Liver (tissue), 9 donors: ENCODE results near the gene DNAH8. TPM values are rescaled to one million over a fixed set of nuclear protein-coding genes. Genes with fewer than 3 reads are reported as not detected.

Experiments used
- DNase-seq: peaks from one replicate; pipeline ENCODE4 v3.0.0-alpha.2; 2017; ENCODE audit warnings: low spot score
- H3K27ac ChIP-seq, 2 donors: one replicate each; pipeline ENCODE4 v1.7.0; 2013; ENCODE audit warnings: inconsistent platforms in 2 of 2, low read length in 2 of 2, control low read depth in 1 of 2, low read depth in 1 of 2, mild to moderate bottlenecking in 1 of 2
- H3K27me3 ChIP-seq, 4 donors: one replicate each; pipeline versions ENCODE4 v1.6.1 to v1.7.0; 2013; ENCODE audit warnings: low read length in 3 of 4, inconsistent platforms in 1 of 4, mild to moderate bottlenecking in 1 of 4, moderate library complexity in 1 of 4; ENCODE audit not compliant: control insufficient read depth in 4 of 4, insufficient read depth in 4 of 4
- H3K36me3 ChIP-seq, 4 donors: one replicate each; pipeline versions ENCODE4 v1.6.1 to v1.7.0; 2013; ENCODE audit warnings: low read length in 3 of 4, mild to moderate bottlenecking in 3 of 4, low read depth in 1 of 4, moderate library complexity in 1 of 4; ENCODE audit not compliant: control insufficient read depth in 4 of 4, insufficient read depth in 3 of 4
- H3K4me1 ChIP-seq, 4 donors: one replicate each; pipeline versions ENCODE4 v1.6.1 to v1.7.0; 2013; ENCODE audit warnings: low read length in 3 of 4, mild to moderate bottlenecking in 3 of 4, moderate library complexity in 1 of 4; ENCODE audit not compliant: control insufficient read depth in 4 of 4, insufficient read depth in 4 of 4
- H3K4me3 ChIP-seq, 3 donors: one replicate each; pipeline versions ENCODE4 v1.6.1 to v1.7.0; 2013; ENCODE audit warnings: low read length in 3 of 3, control low read depth in 1 of 3, low read depth in 1 of 3, mild to moderate bottlenecking in 1 of 3
- H3K9ac ChIP-seq, 2 donors: one replicate each; pipeline ENCODE4 v1.7.0; 2013; ENCODE audit warnings: low read length in 2 of 2, mild to moderate bottlenecking in 2 of 2, moderate library complexity in 2 of 2, control low read depth in 1 of 2, low read depth in 1 of 2
- H3K9me3 ChIP-seq, 4 donors: one replicate each; pipeline versions ENCODE4 v1.6.1 to v1.7.0; 2013; ENCODE audit warnings: low read length in 3 of 4; ENCODE audit not compliant: control insufficient read depth in 4 of 4
- FOXA1 ChIP-seq: IDR thresholded peaks from 2 replicates; pipeline ENCODE4 v1.6.1; 2016; ENCODE audit warnings: antibody characterized with exemption
- FOXA2 ChIP-seq: IDR thresholded peaks from 2 replicates; pipeline ENCODE4 v1.6.1; 2016; ENCODE audit warnings: antibody characterized with exemption
- GABPA ChIP-seq, 2 donors: IDR thresholded peaks in 1 of 2; conservative IDR thresholded peaks in 1 of 2; 2 replicates each; pipeline ENCODE4 v1.6.1; 2016; ENCODE audit warnings: antibody characterized with exemption in 2 of 2, mild to moderate bottlenecking in 1 of 2, moderate library complexity in 1 of 2
- HNF4A ChIP-seq, 2 donors: conservative IDR thresholded peaks; 2 replicates each; pipeline ENCODE4 v1.6.1; 2016; ENCODE audit warnings: antibody characterized with exemption in 2 of 2, mild to moderate bottlenecking in 2 of 2
- HNF4G ChIP-seq: IDR thresholded peaks from 2 replicates; pipeline ENCODE4 v1.6.1; 2016; ENCODE audit warnings: antibody characterized with exemption
- NR2F2 ChIP-seq: IDR thresholded peaks from 2 replicates; pipeline ENCODE4 v1.6.1; 2016; ENCODE audit warnings: antibody characterized with exemption
- RXRA ChIP-seq, 2 donors: IDR thresholded peaks; 2 replicates each; pipeline ENCODE4 v1.6.1; 2017 to 2018; ENCODE audit warnings: antibody characterized with exemption in 2 of 2, mild to moderate bottlenecking in 1 of 2
- SP1 ChIP-seq: IDR thresholded peaks from 2 replicates; pipeline ENCODE4 v1.6.1; 2018; ENCODE audit warnings: antibody characterized with exemption, mild to moderate bottlenecking
- TAF1 ChIP-seq: conservative IDR thresholded peaks from 2 replicates; pipeline ENCODE4 v1.6.1; 2016; ENCODE audit warnings: antibody characterized with exemption, mild to moderate bottlenecking
- YY1 ChIP-seq: IDR thresholded peaks from 2 replicates; pipeline ENCODE4 v1.6.1; 2016; ENCODE audit warnings: antibody characterized with exemption, mild to moderate bottlenecking
- WGBS: extraction: QIAGEN DNeasy Blood & Tissue Kit; methylation state at CpG from one replicate; pipeline ENCODE4 v1.1.7; 2013; 5-methylcytosine and 5-hydroxymethylcytosine counted together
- polyA plus RNA-seq, 2 donors: library from polyadenylated mRNA; stranded (reverse) in 1 of 2; unstranded in 1 of 2; fragments of 200-250 nt in 1 of 2; fragments of >200 nt in 1 of 2; fragmentation: Nextera tagmentation in 1 of 2; extraction: Ambion mirVana in 1 of 2; gene quantifications; one replicate each; pipeline versions ENCODE4 v1.2.1 to v1.2.3, GENCODE V29; 2013 to 2015
- total RNA-seq, 2 donors: library from RNA; depleted of rRNA; stranded (reverse); fragments of >200 nt; gene quantifications; one replicate each; pipeline ENCODE4 v1.2.3, GENCODE V29; 2014
- TF ChIP-seq, protein P1 (sequence below): IDR thresholded peaks from 2 replicates; pipeline ENCODE4 v1.6.1; 2016; ENCODE audit warnings: antibody characterized with exemption
- TF ChIP-seq, protein P2 (sequence below): IDR thresholded peaks from 2 replicates; pipeline ENCODE4 v1.6.1; 2016; ENCODE audit warnings: antibody characterized with exemption, mild to moderate bottlenecking
- TF ChIP-seq, protein P3 (sequence below): fragments of 150-350 bp; IDR thresholded peaks from 2 replicates; pipeline ENCODE4 v1.5.1; 2017; ENCODE audit warnings: improper control_type of control experiment, low read depth, low read length; ENCODE audit not compliant: missing input control
- donor health status: healthy.
- donor health status: healthy.
- donor health status: healthy.
- donor health status: healthy.
- donor health status: healthy.

DNAH8 gene
- total and polyA plus RNA-seq, 4 donors = under 0.01 to 0.05 TPM; not detected in 2

DNA sequence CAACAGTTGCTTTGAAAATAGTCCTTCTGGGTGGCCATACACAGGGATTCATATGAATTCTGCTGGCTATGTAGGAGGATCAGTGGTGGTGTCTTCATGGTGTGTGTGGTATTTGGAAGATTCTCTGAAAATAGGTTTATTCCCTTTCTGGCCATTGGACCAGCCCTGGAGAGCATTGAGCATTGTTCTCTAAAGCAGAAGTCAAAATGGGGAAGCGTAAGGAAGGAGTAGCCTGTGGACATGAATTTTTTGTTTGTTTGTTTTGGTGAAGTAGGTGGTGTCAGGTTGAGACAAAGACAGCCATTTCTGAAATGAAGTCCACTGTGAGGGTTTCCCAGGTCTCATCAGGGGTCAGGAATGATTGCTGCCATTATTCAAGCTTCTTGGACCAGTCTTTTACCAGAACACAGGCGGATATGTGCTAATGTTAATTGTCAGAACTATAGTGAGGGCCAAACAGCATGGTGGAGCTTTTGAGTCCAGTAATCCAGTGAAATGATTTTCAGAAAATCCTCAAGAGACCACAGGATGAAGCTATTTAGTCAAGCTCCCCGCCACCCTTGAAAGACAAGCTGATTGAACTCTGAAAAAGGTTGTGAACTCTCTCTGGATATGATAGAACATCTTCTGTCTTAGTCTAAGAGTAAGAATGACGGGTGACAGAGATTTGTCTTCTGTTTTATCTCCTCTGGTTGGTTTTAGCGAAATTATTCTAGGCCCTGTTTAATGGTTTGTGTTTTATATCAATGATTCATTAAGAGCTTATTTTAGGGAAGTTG lies 60.0 kb downstream of the DNAH8 start:
- Histone ChIP-seq H3K27me3 (peaks cover 0 to 3% (median 0%) of the 10 kb centered on the region in 4 donors), H3K4me3 (no peak overlapping the region), H3K9me3 (no peaks in the 10 kb centered on the region), H3K27ac (no peak overlapping the region), H3K36me3 (no peaks in the 10 kb centered on the region), H3K9ac (no peak overlapping the region), H3K4me1 (no peaks in the 10 kb centered on the region)
- no peak for TF ChIP-seq FOXA1
- no peak for DNase-seq
- WGBS = 89% methylated on average over 5 of the region's 5 CpGs

DNA sequence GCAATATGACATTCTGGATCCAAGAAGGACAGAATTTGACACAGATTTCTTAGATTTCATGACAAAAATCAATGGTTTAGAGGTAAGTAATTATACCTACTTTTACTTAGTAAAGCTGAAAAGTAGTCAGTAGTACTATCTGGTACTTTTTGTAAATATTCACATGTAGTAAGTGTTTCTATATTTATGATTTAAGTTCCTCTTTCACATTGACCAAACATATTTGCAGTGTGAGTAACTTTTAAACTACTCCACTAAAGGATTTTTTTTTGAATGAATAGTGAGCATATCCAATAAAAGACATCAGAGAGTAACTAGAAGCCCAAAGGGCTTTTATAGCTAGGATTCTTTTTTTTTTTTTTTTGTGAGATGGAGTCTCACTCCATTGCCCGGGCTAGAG lies 60.8 kb downstream of the DNAH8 start:
- no peak overlapping the region for H3K4me3 ChIP-seq
- H3K9ac ChIP-seq = no peak overlapping the region
- TF ChIP-seq HNF4A (conservative IDR thresholded peaks at IDR 0.05) (no peak), TAF1 (no peak), GABPA (IDR thresholded peaks at IDR 0.05 in 1 of 2, conservative IDR thresholded peaks at IDR 0.05 in 1 of 2) (no peak), RXRA (IDR thresholded peaks at IDR 0.05) (no peak), FOXA2 (no peak), HNF4G (no peak), YY1 (no peak), FOXA1 (no peak), SP1 (no peak), NR2F2 (no peak)
- TF ChIP-seq, protein P1, sequence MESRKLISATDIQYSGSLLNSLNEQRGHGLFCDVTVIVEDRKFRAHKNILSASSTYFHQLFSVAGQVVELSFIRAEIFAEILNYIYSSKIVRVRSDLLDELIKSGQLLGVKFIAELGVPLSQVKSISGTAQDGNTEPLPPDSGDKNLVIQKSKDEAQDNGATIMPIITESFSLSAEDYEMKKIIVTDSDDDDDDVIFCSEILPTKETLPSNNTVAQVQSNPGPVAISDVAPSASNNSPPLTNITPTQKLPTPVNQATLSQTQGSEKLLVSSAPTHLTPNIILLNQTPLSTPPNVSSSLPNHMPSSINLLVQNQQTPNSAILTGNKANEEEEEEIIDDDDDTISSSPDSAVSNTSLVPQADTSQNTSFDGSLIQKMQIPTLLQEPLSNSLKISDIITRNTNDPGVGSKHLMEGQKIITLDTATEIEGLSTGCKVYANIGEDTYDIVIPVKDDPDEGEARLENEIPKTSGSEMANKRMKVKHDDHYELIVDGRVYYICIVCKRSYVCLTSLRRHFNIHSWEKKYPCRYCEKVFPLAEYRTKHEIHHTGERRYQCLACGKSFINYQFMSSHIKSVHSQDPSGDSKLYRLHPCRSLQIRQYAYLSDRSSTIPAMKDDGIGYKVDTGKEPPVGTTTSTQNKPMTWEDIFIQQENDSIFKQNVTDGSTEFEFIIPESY = no peak
- TF ChIP-seq, protein P2, sequence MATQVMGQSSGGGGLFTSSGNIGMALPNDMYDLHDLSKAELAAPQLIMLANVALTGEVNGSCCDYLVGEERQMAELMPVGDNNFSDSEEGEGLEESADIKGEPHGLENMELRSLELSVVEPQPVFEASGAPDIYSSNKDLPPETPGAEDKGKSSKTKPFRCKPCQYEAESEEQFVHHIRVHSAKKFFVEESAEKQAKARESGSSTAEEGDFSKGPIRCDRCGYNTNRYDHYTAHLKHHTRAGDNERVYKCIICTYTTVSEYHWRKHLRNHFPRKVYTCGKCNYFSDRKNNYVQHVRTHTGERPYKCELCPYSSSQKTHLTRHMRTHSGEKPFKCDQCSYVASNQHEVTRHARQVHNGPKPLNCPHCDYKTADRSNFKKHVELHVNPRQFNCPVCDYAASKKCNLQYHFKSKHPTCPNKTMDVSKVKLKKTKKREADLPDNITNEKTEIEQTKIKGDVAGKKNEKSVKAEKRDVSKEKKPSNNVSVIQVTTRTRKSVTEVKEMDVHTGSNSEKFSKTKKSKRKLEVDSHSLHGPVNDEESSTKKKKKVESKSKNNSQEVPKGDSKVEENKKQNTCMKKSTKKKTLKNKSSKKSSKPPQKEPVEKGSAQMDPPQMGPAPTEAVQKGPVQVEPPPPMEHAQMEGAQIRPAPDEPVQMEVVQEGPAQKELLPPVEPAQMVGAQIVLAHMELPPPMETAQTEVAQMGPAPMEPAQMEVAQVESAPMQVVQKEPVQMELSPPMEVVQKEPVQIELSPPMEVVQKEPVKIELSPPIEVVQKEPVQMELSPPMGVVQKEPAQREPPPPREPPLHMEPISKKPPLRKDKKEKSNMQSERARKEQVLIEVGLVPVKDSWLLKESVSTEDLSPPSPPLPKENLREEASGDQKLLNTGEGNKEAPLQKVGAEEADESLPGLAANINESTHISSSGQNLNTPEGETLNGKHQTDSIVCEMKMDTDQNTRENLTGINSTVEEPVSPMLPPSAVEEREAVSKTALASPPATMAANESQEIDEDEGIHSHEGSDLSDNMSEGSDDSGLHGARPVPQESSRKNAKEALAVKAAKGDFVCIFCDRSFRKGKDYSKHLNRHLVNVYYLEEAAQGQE = no peak
- TF ChIP-seq, protein P3, sequence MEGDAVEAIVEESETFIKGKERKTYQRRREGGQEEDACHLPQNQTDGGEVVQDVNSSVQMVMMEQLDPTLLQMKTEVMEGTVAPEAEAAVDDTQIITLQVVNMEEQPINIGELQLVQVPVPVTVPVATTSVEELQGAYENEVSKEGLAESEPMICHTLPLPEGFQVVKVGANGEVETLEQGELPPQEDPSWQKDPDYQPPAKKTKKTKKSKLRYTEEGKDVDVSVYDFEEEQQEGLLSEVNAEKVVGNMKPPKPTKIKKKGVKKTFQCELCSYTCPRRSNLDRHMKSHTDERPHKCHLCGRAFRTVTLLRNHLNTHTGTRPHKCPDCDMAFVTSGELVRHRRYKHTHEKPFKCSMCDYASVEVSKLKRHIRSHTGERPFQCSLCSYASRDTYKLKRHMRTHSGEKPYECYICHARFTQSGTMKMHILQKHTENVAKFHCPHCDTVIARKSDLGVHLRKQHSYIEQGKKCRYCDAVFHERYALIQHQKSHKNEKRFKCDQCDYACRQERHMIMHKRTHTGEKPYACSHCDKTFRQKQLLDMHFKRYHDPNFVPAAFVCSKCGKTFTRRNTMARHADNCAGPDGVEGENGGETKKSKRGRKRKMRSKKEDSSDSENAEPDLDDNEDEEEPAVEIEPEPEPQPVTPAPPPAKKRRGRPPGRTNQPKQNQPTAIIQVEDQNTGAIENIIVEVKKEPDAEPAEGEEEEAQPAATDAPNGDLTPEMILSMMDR = no peak
- no peak overlapping the region for H3K27ac ChIP-seq
- no peaks in the 10 kb centered on the region for H3K36me3 ChIP-seq
- peaks cover 0 to 3% (median 0%) of the 10 kb centered on the region in 4 donors for H3K27me3 ChIP-seq
- H3K4me1 ChIP-seq = no peaks in the 10 kb centered on the region
- no peaks in the 10 kb centered on the region for H3K9me3 ChIP-seq
- WGBS = 93% methylated on average over 1 of the region's 1 CpG
- DNase-seq = no peak
